Measurements from ENCODE around the gene DAPL1.

Gene DAPL1

GRCh38 chr2:158777077-158777476 lies 18.0 kb upstream of the DAPL1 start:
- DNase-seq (ENCODE audit: low read depth in 1 of 2, low spot score in 1 of 2) = no peak

- no peak for DNase-seq (ENCODE audit: low read depth in 1 of 2, low spot score in 1 of 2)
Measured at GRCh38 chr2:158778243-158778642, 16.9 kb upstream of the DAPL1 start.

GRCh38 chr2:158779621-158780020 lies 15.5 kb upstream of the DAPL1 start:
- no peak for DNase-seq (ENCODE audit: low read depth in 1 of 2, low spot score in 1 of 2)

GRCh38 chr2:158781353-158781961 lies 13.7 kb upstream of the DAPL1 start:
- DNase-seq (ENCODE audit: low read depth in 1 of 2, low spot score in 1 of 2) = no peak

- DNase-seq (ENCODE audit: low read depth in 1 of 2, low spot score in 1 of 2) = no peak
Measured at GRCh38 chr2:158782136-158782535, 13.0 kb upstream of the DAPL1 start.

- DNase-seq (ENCODE audit: low read depth in 1 of 2, low spot score in 1 of 2) = no peak
Measured at GRCh38 chr2:158782616-158783015, 12.5 kb upstream of the DAPL1 start.

- DNase-seq (ENCODE audit: low read depth in 1 of 2, low spot score in 1 of 2) = no peak
Measured at GRCh38 chr2:158783923-158784322, 11.2 kb upstream of the DAPL1 start.

GRCh38 chr2:158786897-158787296 lies 8.2 kb upstream of the DAPL1 start:
- no peak for DNase-seq (ENCODE audit: low read depth in 1 of 2, low spot score in 1 of 2)

- DNase-seq (ENCODE audit: low read depth in 1 of 2, low spot score in 1 of 2) = no peak
Measured at GRCh38 chr2:158788951-158789350, 6.2 kb upstream of the DAPL1 start.

GRCh38 chr2:158796652-158797051 lies 1.5 kb downstream of the DAPL1 start:
- no peak for DNase-seq (ENCODE audit: low read depth in 1 of 2, low spot score in 1 of 2)

- DNase-seq (ENCODE audit: low read depth in 1 of 2, low spot score in 1 of 2) = no peak
Measured at GRCh38 chr2:158797963-158798700, 3.0 kb downstream of the DAPL1 start.

- DNase-seq (ENCODE audit: low read depth in 1 of 2, low spot score in 1 of 2) = no peak
Measured at GRCh38 chr2:158799181-158799580, 4.1 kb downstream of the DAPL1 start.

GRCh38 chr2:158803506-158803905 lies 8.4 kb downstream of the DAPL1 start:
- DNase-seq (ENCODE audit: low read depth in 1 of 2, low spot score in 1 of 2) = no peak

- no peak for DNase-seq (ENCODE audit: low read depth in 1 of 2, low spot score in 1 of 2)
Measured at GRCh38 chr2:158805255-158805654, 10.1 kb downstream of the DAPL1 start.

GRCh38 chr2:158805936-158806335 lies 10.8 kb downstream of the DAPL1 start:
- no peak for DNase-seq (ENCODE audit: low read depth in 1 of 2, low spot score in 1 of 2)

GRCh38 chr2:158806941-158807340 lies 11.8 kb downstream of the DAPL1 start:
- no peak for DNase-seq (ENCODE audit: low read depth in 1 of 2, low spot score in 1 of 2)

- no peak for DNase-seq (ENCODE audit: low read depth in 1 of 2, low spot score in 1 of 2)
Measured at GRCh38 chr2:158808426-158808825, 13.3 kb downstream of the DAPL1 start.

- no peak for DNase-seq (ENCODE audit: low read depth in 1 of 2, low spot score in 1 of 2)
Measured at GRCh38 chr2:158809816-158810215, 14.7 kb downstream of the DAPL1 start.

GRCh38 chr2:158810731-158811460 lies 15.8 kb downstream of the DAPL1 start:
- DNase-seq (ENCODE audit: low read depth in 1 of 2, low spot score in 1 of 2) = no peak

GRCh38 chr2:158815166-158815565 lies 20.0 kb downstream of the DAPL1 start:
- DNase-seq (ENCODE audit: low read depth in 1 of 2, low spot score in 1 of 2) = no peak

GRCh38 chr2:158815658-158816057 lies 20.5 kb downstream of the DAPL1 start:
- DNase-seq (ENCODE audit: low read depth in 1 of 2, low spot score in 1 of 2) = no peak

GRCh38 chr2:158817588-158817987 lies 22.5 kb downstream of the DAPL1 start:
- no peak for DNase-seq (ENCODE audit: low read depth in 1 of 2, low spot score in 1 of 2)
